ENCODE data around the gene UBE2N.

GRCh38 chr12:93460003-93460402, 18.3 kb upstream of the UBE2N start:
- TF ChIP-seq POLR2A (IDR thresholded peaks at IDR 0.05; ENCODE audit: low read depth, low read length) = no peak
- no peak for TF ChIP-seq EZH2 (IDR thresholded peaks at IDR 0.05; ENCODE audit: borderline replicate concordance, low read depth, low read length, severe bottlenecking)
- TF ChIP-seq, protein P1, sequence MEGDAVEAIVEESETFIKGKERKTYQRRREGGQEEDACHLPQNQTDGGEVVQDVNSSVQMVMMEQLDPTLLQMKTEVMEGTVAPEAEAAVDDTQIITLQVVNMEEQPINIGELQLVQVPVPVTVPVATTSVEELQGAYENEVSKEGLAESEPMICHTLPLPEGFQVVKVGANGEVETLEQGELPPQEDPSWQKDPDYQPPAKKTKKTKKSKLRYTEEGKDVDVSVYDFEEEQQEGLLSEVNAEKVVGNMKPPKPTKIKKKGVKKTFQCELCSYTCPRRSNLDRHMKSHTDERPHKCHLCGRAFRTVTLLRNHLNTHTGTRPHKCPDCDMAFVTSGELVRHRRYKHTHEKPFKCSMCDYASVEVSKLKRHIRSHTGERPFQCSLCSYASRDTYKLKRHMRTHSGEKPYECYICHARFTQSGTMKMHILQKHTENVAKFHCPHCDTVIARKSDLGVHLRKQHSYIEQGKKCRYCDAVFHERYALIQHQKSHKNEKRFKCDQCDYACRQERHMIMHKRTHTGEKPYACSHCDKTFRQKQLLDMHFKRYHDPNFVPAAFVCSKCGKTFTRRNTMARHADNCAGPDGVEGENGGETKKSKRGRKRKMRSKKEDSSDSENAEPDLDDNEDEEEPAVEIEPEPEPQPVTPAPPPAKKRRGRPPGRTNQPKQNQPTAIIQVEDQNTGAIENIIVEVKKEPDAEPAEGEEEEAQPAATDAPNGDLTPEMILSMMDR (IDR thresholded peaks at IDR 0.05; ENCODE audit: extremely low read depth in 1 of 2, insufficient read depth in 1 of 2, low read depth in 1 of 2, low read length in 2 of 2) = no peak
- TF ChIP-seq MAX (IDR thresholded peaks at IDR 0.05; ENCODE audit: insufficient read depth, insufficient read length) = no peak

All from endothelial cell of umbilical vein (primary cell).